Activated T-cell treated with anti-CD3 and anti-CD28 coated beads for 24 hours (primary cell): Measurements from ENCODE around the gene BAIAP2.

ENCODE experiments used
- DNase-seq: peaks from one replicate; pipeline ENCODE4 v3.0.0-alpha.2; 2020; ENCODE audit warnings: low read depth

The BAIAP2 gene

GRCh38 chr17:81159611-81160265 lies 124.8 kb downstream of the BAIAP2 start:
- DNase-seq, result no peak

- DNase-seq, result no peak
Measured at GRCh38 chr17:81160306-81160705, 125.4 kb downstream of the BAIAP2 start.

- DNase-seq, result no peak
Measured at GRCh38 chr17:81160747-81161453, 125.9 kb downstream of the BAIAP2 start.

DNA sequence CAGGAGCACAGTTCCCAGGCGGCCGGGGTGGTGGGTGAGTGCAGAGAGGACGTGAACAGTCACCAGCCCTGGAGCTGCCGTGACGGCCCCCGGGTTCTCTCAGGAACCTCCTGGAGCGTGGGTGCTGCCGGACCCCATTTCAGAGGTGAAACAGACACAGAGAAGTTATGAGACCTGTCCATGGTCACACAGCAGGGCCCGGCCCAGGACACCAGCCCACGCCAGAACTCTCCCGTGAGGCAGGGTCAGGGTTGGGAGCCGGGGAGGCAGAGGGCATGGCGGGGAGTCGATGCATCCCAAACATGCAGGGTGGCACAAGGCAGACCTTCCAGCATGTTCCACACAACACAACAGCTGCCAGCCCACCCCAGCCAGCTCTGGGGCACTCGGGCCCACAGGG lies 126.6 kb downstream of the BAIAP2 start:
- DNase-seq, result no peak

DNA sequence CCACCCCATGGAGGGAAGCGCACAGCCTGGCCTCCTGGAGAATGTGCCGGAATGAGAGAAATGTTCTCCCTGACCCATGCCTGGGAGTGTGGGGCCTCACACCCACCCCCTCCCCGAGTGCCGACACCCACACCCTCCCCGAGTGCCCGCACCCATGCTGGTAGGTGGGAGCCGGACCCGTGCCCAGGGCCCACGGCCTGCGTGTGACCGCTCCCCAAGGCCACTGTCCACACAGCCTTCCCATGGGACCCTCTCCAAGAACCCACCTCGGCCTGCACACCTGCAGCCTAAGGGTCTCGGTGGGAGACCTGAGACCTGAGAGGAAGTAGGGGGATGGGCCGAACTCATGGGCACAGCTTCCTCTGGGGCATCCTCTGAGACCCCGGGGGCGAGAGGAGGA lies 127.0 kb downstream of the BAIAP2 start:
- no peak for DNase-seq

DNA sequence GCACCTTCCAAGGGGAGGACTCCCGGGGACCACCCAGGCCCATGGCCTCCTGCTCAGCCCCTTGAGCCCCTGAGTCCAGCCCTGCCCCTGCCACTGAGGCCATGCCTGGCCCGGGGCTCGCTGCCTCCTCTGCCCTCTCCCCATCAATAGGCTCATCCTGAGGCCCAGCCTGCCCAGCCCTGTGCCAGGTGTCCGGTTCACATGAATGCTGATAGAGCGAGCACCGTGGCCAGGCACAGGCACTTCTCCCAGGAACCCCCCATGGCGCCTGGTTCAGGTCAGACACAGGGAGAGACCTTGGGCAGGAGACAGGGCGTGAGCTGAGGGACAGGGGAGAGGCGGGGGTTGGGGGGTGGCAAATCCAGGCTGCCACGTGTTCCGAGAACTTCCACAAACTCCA lies 127.5 kb downstream of the BAIAP2 start:
- no peak for DNase-seq

DNA sequence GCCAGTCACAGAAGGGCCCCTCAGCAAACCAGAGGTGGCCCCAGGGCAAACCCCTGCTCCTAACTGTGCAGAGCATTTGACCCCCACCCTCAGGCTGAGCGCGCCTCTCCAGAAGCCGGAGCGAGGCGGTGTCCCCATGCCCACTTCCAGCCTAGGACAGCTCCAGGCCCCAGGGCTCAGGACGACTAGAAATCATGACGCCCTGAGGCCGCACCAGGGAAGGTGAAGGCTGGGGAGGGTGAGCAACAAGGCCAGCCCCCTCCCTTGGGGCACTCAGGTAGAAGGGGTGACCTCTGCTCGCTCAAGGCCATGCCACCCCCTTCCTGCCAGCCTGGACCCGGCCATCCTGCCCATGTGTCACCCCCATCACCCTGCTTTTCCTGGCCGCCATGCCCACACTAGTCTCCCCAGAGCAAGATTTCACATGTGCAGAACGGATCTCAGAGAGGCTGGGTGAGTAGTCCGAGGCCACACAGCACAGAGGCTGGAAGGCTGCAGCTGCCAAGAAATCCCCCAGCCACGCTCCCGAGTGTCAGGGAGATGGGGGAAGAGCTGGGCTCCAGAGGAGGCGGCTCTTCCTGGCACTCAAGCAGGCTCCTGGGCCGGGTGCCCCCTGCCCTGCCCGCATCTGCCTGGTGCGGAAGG lies 128.2 kb downstream of the BAIAP2 start:
- no peak for DNase-seq

GRCh38 chr17:81163703-81164370 lies 128.9 kb downstream of the BAIAP2 start:
- no peak for DNase-seq

DNA sequence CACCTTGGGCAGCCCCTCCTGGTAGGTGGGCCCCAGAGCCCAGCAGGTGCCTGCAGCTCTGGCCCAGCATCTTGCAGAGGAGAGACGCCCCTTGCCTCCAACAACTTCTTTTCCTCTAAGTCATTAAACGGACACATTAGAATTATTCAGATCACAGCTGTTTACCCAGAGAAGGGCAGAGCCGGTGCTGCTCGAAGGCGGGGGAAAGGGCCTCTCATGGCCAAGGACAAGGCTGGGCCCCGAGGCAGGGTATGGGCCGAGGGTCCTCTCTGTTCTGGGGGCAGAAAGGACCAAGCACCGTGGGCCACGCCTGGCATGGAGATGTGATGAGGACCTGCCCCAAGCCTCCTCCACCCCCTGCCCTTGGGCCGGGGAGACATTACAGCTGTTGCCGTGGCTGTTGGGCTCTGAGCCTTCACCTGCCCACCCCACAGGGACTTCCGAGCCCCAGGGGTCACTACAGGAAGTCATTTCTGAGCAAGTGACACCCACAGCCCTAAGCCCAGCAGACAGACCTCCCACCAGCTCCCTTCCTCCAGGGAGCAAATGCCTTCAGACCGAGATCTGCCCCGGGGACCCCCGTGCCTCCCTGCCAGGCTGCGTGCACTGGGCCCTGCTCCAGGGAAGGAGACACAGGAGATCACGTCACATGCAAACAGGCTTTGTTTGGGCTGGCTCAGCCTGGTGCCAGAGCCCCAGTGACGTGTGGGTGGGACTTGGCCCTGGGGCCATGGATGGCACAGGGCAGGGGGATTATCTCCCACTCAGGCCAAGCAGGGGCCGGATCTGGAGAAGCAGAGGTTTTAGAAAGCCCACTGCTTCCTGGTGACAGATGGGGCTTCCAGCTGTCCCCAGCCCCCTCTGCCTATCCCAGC lies 129.7 kb downstream of the BAIAP2 start:
- DNase-seq, result no peak

DNA sequence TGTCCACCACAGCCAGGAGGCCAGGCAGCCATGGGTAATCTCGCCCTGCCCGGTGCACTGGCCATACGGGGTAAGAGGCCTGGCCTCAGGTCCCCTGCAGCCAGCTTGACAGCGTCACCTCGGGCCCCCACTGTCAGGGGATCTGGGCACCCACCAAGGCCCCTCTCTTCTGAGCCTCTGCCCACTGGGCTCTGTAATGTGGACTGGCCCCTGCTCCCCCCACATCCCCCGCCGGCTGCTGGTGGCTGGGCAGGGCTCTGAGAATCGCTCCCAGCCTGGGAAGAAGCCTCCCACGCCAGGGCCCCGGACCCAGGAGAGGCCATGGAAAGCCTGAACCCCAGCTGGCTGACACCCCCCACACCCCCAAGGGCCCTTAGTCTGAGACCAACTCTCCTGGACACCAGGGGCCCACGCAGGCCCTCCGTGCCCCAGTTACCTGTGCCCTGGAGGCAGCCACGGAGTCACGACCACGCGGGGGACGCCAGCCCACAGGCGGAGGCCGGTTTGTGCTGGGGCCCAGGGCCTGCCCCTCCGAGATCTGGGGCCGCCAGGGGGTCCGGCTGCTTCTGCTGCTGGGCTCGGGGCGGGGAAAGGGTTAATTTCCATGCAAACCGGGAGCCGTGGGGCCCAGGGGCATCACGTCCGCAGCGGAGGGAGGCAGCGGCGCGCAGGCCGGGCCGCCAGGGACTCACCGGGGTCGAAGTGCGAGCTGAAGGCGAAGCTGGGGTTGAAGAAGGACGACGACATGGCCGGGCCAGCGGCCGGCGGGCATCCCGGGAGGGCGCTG lies 130.5 kb downstream of the BAIAP2 start, which contains the start of gene PVALEF:
Gene PVALEF (plus strand): TSS at position 262 of the 787 bp plus-strand sequence. CDS start 15,720 bp downstream, outside the sequence.
- DNase-seq, result no peak

DNA sequence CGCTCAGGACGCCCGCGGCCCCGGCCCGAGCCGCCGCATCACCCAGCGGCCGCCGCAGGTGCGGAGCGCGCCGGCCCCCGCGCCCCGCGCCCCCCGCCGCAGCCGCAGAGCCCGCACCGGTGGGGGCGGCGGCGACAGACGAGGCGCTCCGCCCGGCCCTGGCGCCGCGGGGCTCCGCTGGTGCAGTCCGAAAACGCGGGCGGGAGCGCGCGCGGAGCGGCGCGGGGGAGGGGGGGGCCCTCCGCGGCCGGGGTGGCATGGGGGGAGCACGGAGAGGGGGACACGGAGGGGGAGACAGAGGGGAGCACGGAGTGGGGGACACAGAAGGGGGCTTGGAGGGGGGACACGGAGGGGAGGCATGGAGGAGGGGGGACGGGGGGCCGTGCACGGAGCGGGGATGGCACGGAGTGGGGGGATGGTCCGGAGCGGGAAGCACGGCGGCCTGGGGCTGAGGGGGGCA lies 131.1 kb downstream of the BAIAP2 start, which contains the start of gene AATK:
Gene AATK (minus strand): TSS at position 189 of the 460 bp plus-strand sequence. CDS start 229 bp downstream, outside the sequence.
- DNase-seq, result no peak
